WERI-Rb-1 (cell line): ENCODE results near the gene SATB2.

Source experiments
- DNase-seq: peaks from one replicate; pipeline ENCODE4 v3.0.0-alpha.2; 2020
- H3K27ac ChIP-seq: fragments of 250-450 bp; sonication (Bioruptor Pico); 2 replicates; pipeline ENCODE4 v1.5.1; 2020; ENCODE audit warnings: mild to moderate bottlenecking, moderate library complexity
- H3K27me3 ChIP-seq: fragments of 250-450 bp; sonication (Bioruptor Pico); 2 replicates; pipeline ENCODE4 v1.5.1; 2021; ENCODE audit warnings: mild to moderate bottlenecking, low read depth, moderate library complexity; ENCODE audit not compliant: insufficient read depth, severe bottlenecking
- H3K36me3 ChIP-seq: fragments of 250-450 bp; sonication (Bioruptor Pico); 2 replicates; pipeline ENCODE4 v1.5.1; 2020; ENCODE audit warnings: mild to moderate bottlenecking, moderate library complexity
- H3K4me3 ChIP-seq: 2 replicates; pipeline ENCODE4 v1.5.1; 2011; ENCODE audit warnings: low read depth, mild to moderate bottlenecking, control low read depth, low read length
- H3K9me3 ChIP-seq: fragments of 250-450 bp; sonication (Bioruptor Pico); 2 replicates; pipeline ENCODE4 v1.5.1; 2021; ENCODE audit warnings: mild to moderate bottlenecking, moderate library complexity; ENCODE audit not compliant: severe bottlenecking
- TF ChIP-seq, protein P1 (sequence below): IDR thresholded peaks from 2 replicates; pipeline ENCODE4 v1.5.1; 2011; ENCODE audit warnings: low read depth, mild to moderate bottlenecking, control low read depth, inconsistent platforms, low read length

The SATB2 gene

GRCh38 chr2:199433204-199433832 lies 24.4 kb downstream of the SATB2 start:
- H3K27me3 ChIP-seq = no peaks in the 10 kb centered on the region
- DNase-seq = no peak

DNA sequence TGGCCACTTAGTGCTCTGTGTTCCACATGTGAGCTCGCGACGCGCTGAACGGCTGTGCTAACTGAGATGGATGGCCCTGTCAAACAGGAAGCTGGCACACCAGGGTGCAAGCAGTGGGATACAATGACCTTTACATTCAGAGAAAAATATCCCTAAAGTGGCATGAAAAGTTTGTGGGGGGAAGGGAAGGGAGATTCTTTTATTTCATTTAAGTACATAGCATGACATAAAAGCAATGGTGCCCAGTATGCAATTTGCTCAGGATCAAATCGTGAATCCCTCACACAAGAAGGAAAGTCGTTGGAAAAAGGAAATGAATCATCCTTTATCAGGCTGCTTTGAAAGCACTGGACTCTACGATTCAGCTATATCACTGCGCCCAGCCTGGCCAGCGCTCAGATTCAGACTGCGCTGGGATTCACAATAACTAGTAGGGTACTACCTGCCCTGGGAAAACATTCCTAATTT lies 26.0 kb downstream of the SATB2 start:
- DNase-seq = no peak
- no peaks in the 10 kb centered on the region for H3K9me3 ChIP-seq
- no peak overlapping the region for H3K27ac ChIP-seq
- TF ChIP-seq, protein P1, sequence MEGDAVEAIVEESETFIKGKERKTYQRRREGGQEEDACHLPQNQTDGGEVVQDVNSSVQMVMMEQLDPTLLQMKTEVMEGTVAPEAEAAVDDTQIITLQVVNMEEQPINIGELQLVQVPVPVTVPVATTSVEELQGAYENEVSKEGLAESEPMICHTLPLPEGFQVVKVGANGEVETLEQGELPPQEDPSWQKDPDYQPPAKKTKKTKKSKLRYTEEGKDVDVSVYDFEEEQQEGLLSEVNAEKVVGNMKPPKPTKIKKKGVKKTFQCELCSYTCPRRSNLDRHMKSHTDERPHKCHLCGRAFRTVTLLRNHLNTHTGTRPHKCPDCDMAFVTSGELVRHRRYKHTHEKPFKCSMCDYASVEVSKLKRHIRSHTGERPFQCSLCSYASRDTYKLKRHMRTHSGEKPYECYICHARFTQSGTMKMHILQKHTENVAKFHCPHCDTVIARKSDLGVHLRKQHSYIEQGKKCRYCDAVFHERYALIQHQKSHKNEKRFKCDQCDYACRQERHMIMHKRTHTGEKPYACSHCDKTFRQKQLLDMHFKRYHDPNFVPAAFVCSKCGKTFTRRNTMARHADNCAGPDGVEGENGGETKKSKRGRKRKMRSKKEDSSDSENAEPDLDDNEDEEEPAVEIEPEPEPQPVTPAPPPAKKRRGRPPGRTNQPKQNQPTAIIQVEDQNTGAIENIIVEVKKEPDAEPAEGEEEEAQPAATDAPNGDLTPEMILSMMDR = no peak
- no peak overlapping the region for H3K4me3 ChIP-seq
- no peaks in the 10 kb centered on the region for H3K27me3 ChIP-seq
- H3K36me3 ChIP-seq = peaks cover 31% of the 10 kb centered on the region

More at GRCh38 chr2:199433204-199433832, 24.4 kb downstream of the SATB2 start:
- TF ChIP-seq, protein P1 = no peak
- H3K9me3 ChIP-seq = no peaks in the 10 kb centered on the region
- peaks cover 28% of the 10 kb centered on the region for H3K36me3 ChIP-seq
- no peak overlapping the region for H3K27ac ChIP-seq
- no peak overlapping the region for H3K4me3 ChIP-seq

DNA sequence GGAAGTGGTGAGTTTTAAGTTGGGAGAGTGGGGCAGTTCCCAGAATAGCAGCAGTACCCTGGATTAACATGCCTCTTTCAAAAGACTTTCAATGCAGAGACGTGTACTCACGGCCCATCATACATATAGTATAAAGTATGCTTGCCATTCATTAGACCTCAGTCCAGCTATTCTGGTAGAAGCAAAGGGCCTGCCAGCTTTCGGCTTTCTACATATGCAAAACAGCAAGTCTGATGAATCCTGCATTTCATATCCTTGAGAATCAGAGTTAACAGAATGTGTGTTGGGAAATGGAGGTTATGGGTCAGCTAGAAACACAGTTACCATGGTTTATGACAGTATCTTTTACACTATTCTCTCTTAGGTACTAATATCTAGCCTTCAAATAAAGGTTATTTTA lies 27.5 kb downstream of the SATB2 start:
- no peak overlapping the region for H3K27ac ChIP-seq
- H3K9me3 ChIP-seq = no peaks in the 10 kb centered on the region
- no peak for DNase-seq
- no peak overlapping the region for H3K4me3 ChIP-seq
- H3K36me3 ChIP-seq = peaks cover 31% of the 10 kb centered on the region
- no peaks in the 10 kb centered on the region for H3K27me3 ChIP-seq
- TF ChIP-seq, protein P1 = no peak

DNA sequence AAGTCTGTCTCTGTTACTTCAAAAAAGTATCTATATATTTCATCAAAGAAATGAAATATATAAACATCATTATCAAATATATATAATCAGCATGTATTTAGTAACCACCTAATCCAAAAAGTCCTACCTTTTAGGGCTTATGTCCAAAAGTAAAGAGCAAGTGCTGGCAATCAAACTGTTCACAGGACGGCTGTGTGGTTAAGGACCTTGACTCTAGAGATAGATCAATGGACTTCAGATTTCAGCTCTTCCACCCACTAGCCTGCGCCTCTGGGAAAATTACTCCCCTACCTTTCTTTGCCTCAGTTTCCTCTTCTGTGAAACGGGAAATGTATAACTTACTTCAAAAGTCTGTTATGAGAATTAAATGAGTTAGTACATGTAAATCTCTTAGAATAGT lies 29.4 kb downstream of the SATB2 start:
- Histone ChIP-seq H3K27me3 (no peaks in the 10 kb centered on the region), H3K36me3 (peaks cover 30% of the 10 kb centered on the region), H3K27ac (no peak overlapping the region), H3K9me3 (no peaks in the 10 kb centered on the region), H3K4me3 (no peak overlapping the region)
- DNase-seq = no peak
- TF ChIP-seq, protein P1 = no peak

GRCh38 chr2:199424160-199424559 lies 33.6 kb downstream of the SATB2 start:
- Histone ChIP-seq H3K27me3 (no peaks in the 10 kb centered on the region), H3K27ac (no peak overlapping the region), H3K9me3 (no peaks in the 10 kb centered on the region)

More at GRCh38 chr2:199424160-199424559, 33.6 kb downstream of the SATB2 start:
- no peak for DNase-seq
- no peak overlapping the region for H3K4me3 ChIP-seq
- H3K36me3 ChIP-seq = peaks cover 18% of the 10 kb centered on the region
- TF ChIP-seq, protein P1 = no peak
